MV-4-11 (cell line): Measurements from ENCODE around the gene RPL6.

Experiments
- DNase-seq: peaks from one replicate; lab custom pipeline; 2025; lab: John Stamatoyannopoulos, UW

Gene RPL6

DNA sequence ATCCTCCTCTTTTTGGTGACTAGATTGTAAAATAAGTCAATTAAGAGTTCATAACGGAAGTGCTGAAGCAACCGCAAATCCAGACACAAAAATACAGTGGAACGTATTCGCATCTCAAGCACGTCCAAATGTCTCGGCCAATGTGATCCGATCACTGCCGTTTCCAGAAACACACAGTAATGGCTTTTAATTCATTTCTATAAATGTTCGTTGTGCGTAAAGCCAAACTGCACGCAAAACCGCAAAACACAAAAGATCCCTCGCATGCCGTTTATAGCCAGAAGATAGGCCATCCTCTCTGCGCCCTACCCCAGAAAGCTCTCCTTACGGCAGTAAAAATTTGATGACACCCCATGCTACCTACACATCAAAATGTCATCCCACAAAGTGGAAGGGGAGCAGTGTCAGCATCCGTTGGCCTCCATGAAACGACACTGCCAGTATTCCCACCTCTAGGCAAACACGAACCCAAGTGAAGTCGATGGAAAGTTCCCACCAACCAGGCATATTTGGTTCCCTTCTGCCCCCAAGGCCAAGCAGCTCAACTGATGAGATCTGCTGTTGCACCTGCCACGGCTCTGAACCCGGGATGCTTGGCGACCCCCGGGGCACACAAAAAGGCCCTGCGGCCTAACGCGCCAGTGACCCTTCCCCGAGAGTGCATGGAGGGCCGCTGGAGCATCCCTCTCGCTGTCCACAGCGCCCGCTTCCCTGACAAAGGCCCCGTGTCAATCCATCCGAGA lies 28.6 kb downstream of the RPL6 start:
- no peak for DNase-seq

- no peak for DNase-seq
Measured at GRCh38 chr12:112375105-112375504, 34.3 kb downstream of the RPL6 start.

DNA sequence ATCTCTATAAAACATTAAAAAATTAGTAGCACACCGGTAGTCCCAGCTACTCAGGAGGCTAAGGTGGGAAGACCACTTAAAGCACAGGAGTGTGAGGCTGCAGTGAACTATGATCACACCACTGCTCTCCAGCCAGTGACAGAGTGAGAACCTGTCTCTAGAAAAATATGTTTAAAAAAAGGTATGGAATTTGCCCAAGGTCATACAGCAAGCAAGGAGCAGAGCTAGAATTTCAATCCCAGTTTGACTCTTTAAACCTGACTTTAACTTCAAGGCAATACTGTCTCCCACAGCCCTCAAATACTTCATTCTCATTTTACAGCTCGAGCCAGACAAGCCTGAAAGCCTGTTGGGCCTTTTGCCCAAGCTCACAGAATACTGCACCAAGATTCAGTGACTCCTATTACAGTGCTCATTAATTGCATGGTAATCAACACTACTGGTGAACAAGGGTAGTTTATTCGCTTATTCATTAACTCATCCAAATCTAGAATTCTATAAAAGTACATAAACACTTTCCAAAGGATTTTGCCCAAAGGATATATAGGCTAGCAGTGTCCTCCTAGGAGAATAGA lies 35.2 kb downstream of the RPL6 start:
- no peak for DNase-seq

- no peak for DNase-seq
Measured at GRCh38 chr12:112370868-112371510, 38.4 kb downstream of the RPL6 start.

DNA sequence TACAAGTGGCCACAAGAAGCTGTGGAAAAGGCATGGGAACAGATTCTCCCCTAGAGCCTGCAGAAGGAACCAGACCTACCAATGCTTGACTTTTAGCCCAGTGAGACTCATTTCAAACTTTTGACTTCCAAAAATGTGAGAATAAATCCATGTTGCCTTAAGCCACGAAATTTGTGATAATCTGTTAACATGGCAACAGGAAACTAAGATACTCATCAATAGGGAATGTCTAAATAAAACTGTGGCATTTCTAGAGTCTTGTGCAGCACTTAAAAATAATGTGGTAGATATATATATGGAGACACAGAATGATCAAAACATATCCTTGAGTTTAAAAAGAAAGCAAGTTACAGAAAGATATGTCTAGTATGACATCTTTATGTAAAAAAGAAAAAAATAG lies 39.2 kb downstream of the RPL6 start:
- no peak for DNase-seq

DNA sequence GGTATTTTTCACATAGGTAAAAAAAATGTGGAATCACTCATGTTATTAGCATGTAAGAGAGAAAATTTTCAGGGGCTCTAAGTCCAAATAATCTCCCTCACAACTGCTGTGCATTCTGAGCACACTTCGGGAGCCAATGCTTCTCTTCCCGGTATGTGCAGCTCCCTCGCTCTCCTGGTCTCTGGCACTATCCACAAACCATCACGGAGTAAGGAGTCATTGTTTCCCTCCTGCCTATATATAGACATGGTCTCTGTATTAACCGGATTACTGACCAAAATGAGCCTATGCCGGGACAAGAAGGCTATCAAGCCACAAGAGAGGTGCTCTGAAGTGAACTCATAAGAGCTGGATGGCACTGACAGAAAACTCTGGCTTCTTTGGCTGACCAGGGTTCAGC lies 40.5 kb downstream of the RPL6 start:
- DNase-seq, result no peak

DNA sequence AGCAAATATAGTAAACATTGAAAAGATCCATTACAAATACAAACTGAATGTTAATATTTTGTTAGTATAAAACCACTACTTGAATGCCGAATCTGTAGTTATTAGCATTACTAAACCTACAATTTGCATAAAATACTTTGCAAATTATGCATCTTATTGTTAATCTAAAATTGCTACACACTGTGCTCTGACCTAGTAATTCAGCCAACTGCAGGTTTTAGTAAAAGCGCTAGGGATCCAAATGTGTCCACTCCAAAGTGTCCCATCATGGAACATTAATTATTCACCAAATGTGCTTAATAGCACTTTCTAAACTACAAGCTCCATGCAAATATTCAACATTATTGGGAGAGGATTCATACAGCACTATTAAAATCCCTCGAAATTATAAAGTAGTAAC lies 41.4 kb downstream of the RPL6 start:
- no peak for DNase-seq

- DNase-seq, result no peak
Measured at GRCh38 chr12:112362310-112362709, 47.1 kb downstream of the RPL6 start.

- no peak for DNase-seq
Measured at GRCh38 chr12:112361271-112361670, 48.1 kb downstream of the RPL6 start.

DNA sequence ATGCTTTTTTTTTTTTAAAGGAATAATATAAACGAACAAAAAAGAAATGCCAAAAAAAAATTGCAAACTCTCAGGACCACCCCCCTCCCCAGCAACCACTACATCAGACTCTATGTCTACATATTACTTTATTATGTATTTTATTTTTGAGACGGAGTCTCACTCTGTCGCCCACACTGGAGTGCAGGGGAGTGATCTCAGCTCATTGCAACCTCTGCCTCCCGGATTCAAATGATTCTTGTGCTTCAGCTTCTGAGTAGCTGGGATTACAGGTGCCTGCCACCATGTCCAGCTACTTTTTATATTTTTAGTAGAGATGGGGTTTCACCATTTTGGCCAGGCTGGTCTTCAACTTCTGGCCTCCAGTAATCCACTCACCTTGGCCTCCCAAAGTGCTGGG lies 50.1 kb downstream of the RPL6 start:
- DNase-seq, result no peak

DNA sequence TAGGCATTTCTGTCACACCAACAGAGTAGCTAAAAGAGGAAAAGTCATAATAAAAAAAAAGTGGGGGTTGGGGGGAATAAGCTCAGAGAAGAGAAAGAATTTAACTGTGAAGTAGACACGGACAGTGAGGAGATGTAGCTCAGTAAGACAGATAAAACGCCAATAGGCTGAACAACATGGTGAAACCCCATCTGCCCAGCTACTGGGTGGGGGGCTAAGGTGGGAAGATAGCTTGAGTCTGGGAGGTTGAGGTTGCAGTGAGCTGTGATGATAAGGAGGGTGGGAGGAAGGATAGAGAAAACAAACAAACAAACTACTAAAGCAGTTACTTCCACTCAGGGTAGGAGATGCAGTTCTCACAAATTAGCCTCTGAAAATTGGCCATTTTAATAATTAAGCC lies 52.2 kb downstream of the RPL6 start:
- no peak for DNase-seq
